K562 (cell line): ENCODE data around the gene HYOU1. TPM values are rescaled to one million over a fixed set of nuclear protein-coding genes. Genes with fewer than 3 reads are reported as not detected.

Source experiments
- ATAC-seq: fragments of 200-7000 bp; cut with Tn5 transposase; 3 replicates; pipeline ENCODE4 v1.9.1; 2020; ENCODE audit warnings: moderate library complexity
- BruUV-seq: library from RNA; stranded (reverse); fragments of 400-500 nt; replicated peaks from 2 replicates; lab custom pipeline; 2021; lab: Mats Ljungman, UMichigan
- CTCF ChIA-PET: fragments of 300-600 bp; formaldehyde crosslinking; extraction: SDS; loops from one replicate; lab custom pipeline; 2021; ENCODE audit warnings: low intra/inter-chr PET ratio; lab: Yijun Ruan, JAX
- POLR2A ChIA-PET: fragments of 300-600, 350-650 bp; sonication (Branson Sonifier 250); formaldehyde crosslinking; extraction: SDS; loops from one replicate; lab custom pipeline; 2021; ENCODE audit warnings: antibody characterized with exemption, inconsistent platforms; lab: Yijun Ruan, JAX
- DNase-seq, 4 experiments: peaks; one replicate each; pipeline versions ENCODE4 v3.0.0 to v3.0.0-alpha.2; 2011 to 2018; ENCODE audit warnings: low spot score in 3 of 4, mixed read lengths in 3 of 4; ENCODE audit errors: extremely low read depth in 1 of 4
- FAIRE-seq: peaks from 2 replicates; lab custom pipeline; 2011; peaks lifted over from hg19 to GRCh38; lab: Jason Lieb, UNC
- H2AFZ ChIP-seq: 2 replicates; pipeline ENCODE4 v1.6.0; 2011; ENCODE audit warnings: low read depth, low read length, control low read depth, inconsistent platforms
- H3K27ac ChIP-seq: fragments of 200-600 bp; 3 replicates; pipeline ENCODE4 v1.8.0; 2011; ENCODE audit warnings: low read depth, mild to moderate bottlenecking, control low read depth, inconsistent platforms, low read length, moderate library complexity, mixed read lengths; ENCODE audit errors: extremely low read depth
- H3K27me3 ChIP-seq, 2 experiments: fragments of 300-600 bp in 1 of 2; 2 replicates in 1 of 2; 3 replicates in 1 of 2; pipeline versions ENCODE4 v1.6.0 to v1.8.0; 2011; ENCODE audit warnings: inconsistent platforms in 2 of 2, low read length in 2 of 2, mild to moderate bottlenecking in 1 of 2, mixed read lengths in 1 of 2, moderate library complexity in 1 of 2; ENCODE audit not compliant: control insufficient read depth in 2 of 2, insufficient read depth in 2 of 2
- H3K36me3 ChIP-seq: fragments of 300-600 bp; 3 replicates; pipeline ENCODE4 v1.8.0; 2011; ENCODE audit warnings: mild to moderate bottlenecking, low read length, inconsistent platforms; ENCODE audit not compliant: control insufficient read depth, insufficient read depth
- H3K4me1 ChIP-seq, 2 experiments: fragments of 200-600 bp in 1 of 2; replicated peaks in 1 of 2; 2 replicates in 1 of 2; 3 replicates in 1 of 2; pipeline versions ENCODE4 v1.5.1 to v1.8.0; 2011; ENCODE audit warnings: inconsistent platforms in 2 of 2, low read length in 2 of 2, mild to moderate bottlenecking in 1 of 2, mixed read lengths in 1 of 2, moderate library complexity in 1 of 2; ENCODE audit not compliant: control insufficient read depth in 2 of 2, insufficient read depth in 2 of 2
- H3K4me2 ChIP-seq: 2 replicates; pipeline ENCODE4 v1.6.1; 2011; ENCODE audit warnings: low read length, control low read depth, inconsistent platforms, mixed read lengths; ENCODE audit not compliant: insufficient read depth
- H3K4me3 ChIP-seq: fragments of 200-600 bp; sonication (generic), shearing (Covaris generic); 2 replicates; pipeline ENCODE4 v1.5.1; 2016; ENCODE audit warnings: control low read depth, inconsistent platforms
- H3K79me2 ChIP-seq: fragments of 200-600 bp; 3 replicates; pipeline ENCODE4 v1.8.0; 2011; ENCODE audit warnings: low read length, inconsistent platforms; ENCODE audit not compliant: control insufficient read depth, insufficient read depth
- H3K9ac ChIP-seq, 2 experiments: 2 replicates each; pipeline versions ENCODE4 v1.6.0 to v1.6.1; 2011; ENCODE audit warnings: low read depth in 2 of 2, low read length in 2 of 2, control low read depth in 1 of 2, inconsistent platforms in 1 of 2, mild to moderate bottlenecking in 1 of 2, mixed read lengths in 1 of 2; ENCODE audit not compliant: insufficient read depth in 1 of 2
- H3K9me1 ChIP-seq: one replicate; pipeline ENCODE4 v1.6.0; 2011; ENCODE audit warnings: inconsistent platforms, mild to moderate bottlenecking, low read length, moderate library complexity; ENCODE audit not compliant: control insufficient read depth, insufficient read depth
- H3K9me3 ChIP-seq: replicated peaks from 2 replicates; pipeline ENCODE4 v1.5.1; 2011; ENCODE audit warnings: low read depth, low read length, inconsistent platforms; ENCODE audit not compliant: control insufficient read depth, insufficient read depth
- H4K20me1 ChIP-seq: replicated peaks from 2 replicates; pipeline ENCODE4 v1.6.1; 2011; ENCODE audit warnings: low read length, inconsistent platforms, mixed read lengths; ENCODE audit not compliant: control insufficient read depth, insufficient read depth
- ARID1B ChIP-seq: fragments of 450-650 bp; IDR thresholded peaks from 2 replicates; pipeline ENCODE4 v1.6.1; 2016; ENCODE audit warnings: antibody characterized with exemption, mild to moderate bottlenecking, inconsistent platforms
- ATF7 ChIP-seq: fragments of 450-650 bp; IDR thresholded peaks from 2 replicates; pipeline ENCODE4 v1.7.1; 2014; ENCODE audit warnings: mild to moderate bottlenecking, moderate library complexity
- BHLHE40 ChIP-seq: IDR thresholded peaks from 2 replicates; pipeline ENCODE4 v1.6.1; 2011; ENCODE audit warnings: low read length, improper control_type of control experiment
- CC2D1A ChIP-seq: fragments of 450-650 bp; IDR thresholded peaks from 2 replicates; pipeline ENCODE4 v1.6.1; 2017; ENCODE audit warnings: mild to moderate bottlenecking
- CCNT2 ChIP-seq: IDR thresholded peaks from 2 replicates; pipeline ENCODE4 v1.6.1; 2011; ENCODE audit warnings: borderline replicate concordance, low read depth, mild to moderate bottlenecking, moderate library complexity, mixed read lengths, low read length; ENCODE audit not compliant: insufficient read length; ENCODE audit errors: extremely low read depth
- CEBPB ChIP-seq: fragments of 450-650 bp; IDR thresholded peaks from 2 replicates; pipeline ENCODE4 v1.6.1; 2016; ENCODE audit warnings: missing genetic modification characterization, missing compliant biosample characterization
- CHD2 ChIP-seq: IDR thresholded peaks from 2 replicates; pipeline ENCODE4 v1.6.1; 2011; ENCODE audit warnings: low read depth, low read length
- MTA3 ChIP-seq: fragments of 450-650 bp; formaldehyde crosslinking; IDR thresholded peaks from 2 replicates; pipeline ENCODE4 v1.6.1; 2017; ENCODE audit warnings: mild to moderate bottlenecking, borderline replicate concordance
- NCOA1 ChIP-seq: fragments of 450-650 bp; IDR thresholded peaks from 2 replicates; pipeline ENCODE4 v1.6.1; 2016; ENCODE audit warnings: low read depth
- PHF20 ChIP-seq: fragments of 450-650 bp; IDR thresholded peaks from 2 replicates; pipeline ENCODE4 v1.6.1; 2018; ENCODE audit not compliant: partially characterized antibody
- PML ChIP-seq: IDR thresholded peaks from 2 replicates; pipeline ENCODE4 v1.6.1; 2012; ENCODE audit warnings: low read length, inconsistent platforms
- PTRF ChIP-seq: fragments of 450-650 bp; IDR thresholded peaks from 2 replicates; pipeline ENCODE4 v1.6.1; 2016; ENCODE audit warnings: mild to moderate bottlenecking, missing genetic modification characterization, missing compliant biosample characterization
- SOX6 ChIP-seq: fragments of 450-650 bp; IDR thresholded peaks from 2 replicates; pipeline ENCODE4 v1.6.1; 2014; ENCODE audit warnings: mild to moderate bottlenecking
- SRSF7 ChIP-seq: fragments of 200-400 bp; formaldehyde crosslinking; optimal IDR thresholded peaks from 2 replicates; pipeline ENCODE3; 2017; ENCODE audit warnings: mild to moderate bottlenecking, low read depth, low read length
- TBL1XR1 ChIP-seq, 2 experiments: IDR thresholded peaks; 2 replicates each; pipeline ENCODE4 v1.6.1; 2012; ENCODE audit warnings: improper control_type of control experiment in 2 of 2, low read length in 2 of 2, mild to moderate bottlenecking in 1 of 2
- ZNF274 ChIP-seq: IDR thresholded peaks from 2 replicates; pipeline ENCODE4 v1.6.1; 2011; ENCODE audit warnings: low read depth, mild to moderate bottlenecking, low read length, moderate library complexity, borderline replicate concordance
- ZNF584 ChIP-seq: fragments of 200-800 bp; sonication (Bioruptor generic); IDR thresholded peaks from 2 replicates; pipeline ENCODE4 v1.6.1; 2016; ENCODE audit warnings: low read depth, mild to moderate bottlenecking, missing genetic modification characterization, missing compliant biosample characterization
- WGBS: fragments of 100-300 bp; shearing (Covaris generic); methylation state at CpG from one replicate; pipeline ENCODE4 v1.1.6; 2016; ENCODE audit warnings: low coverage, mixed read lengths; ENCODE audit not compliant: insufficient coverage; ENCODE audit errors: missing lambda C conversion rate; 5-methylcytosine and 5-hydroxymethylcytosine counted together
- in situ Hi-C: fragments of 300-500 bp; cut with MboI; formaldehyde crosslinking; loops from 4 replicates; pipeline ENCODE4 v1.15.0; 2018; ENCODE audit warnings: inconsistent platforms, mixed read lengths
- intact Hi-C: fragments of 100-400 bp; cut with micrococcal nuclease; formaldehyde crosslinking; loops from 2 replicates; pipeline ENCODE4 v1.14.2; 2022
- polyA plus RNA-seq, 8 experiments: library from polyadenylated mRNA; depleted of rRNA in 4 of 8; stranded (reverse) in 5 of 8; unstranded in 3 of 8; fragments of >200 nt; fragmentation: Nextera tagmentation in 2 of 8; fragmentation: Illumina TruSeq in 1 of 8; extraction: Ambion mirVana in 2 of 8; extraction: Trizol in 1 of 8; gene quantifications; 2 replicates each; pipeline versions ENCODE4 v1.2.1 to v1.2.3, GENCODE V29; 2011 to 2014; ENCODE audit warnings: inconsistent platforms in 1 of 8, missing spikeins in 1 of 8
- total RNA-seq, 7 experiments: library from RNA; depleted of rRNA in 6 of 7; stranded (reverse); fragments of >200 nt in 6 of 7; fragmentation: Illumina TruSeq in 2 of 7; extraction: Trizol in 2 of 7; gene quantifications; 2 replicates each; pipeline versions ENCODE4 v1.2.1 to v1.2.3, GENCODE V29; 2011 to 2021; ENCODE audit warnings: low replicate concordance in 1 of 7
- TF ChIP-seq, protein P1 (sequence below): fragments of 450-650 bp; IDR thresholded peaks from 2 replicates; pipeline ENCODE4 v1.6.1; 2016
- TF ChIP-seq, protein P2 (sequence below): fragments of 250-450 bp; sonication (Bioruptor Pico); IDR thresholded peaks from 2 replicates; pipeline ENCODE4 v1.9.0; 2021; ENCODE audit warnings: mild to moderate bottlenecking
- TF ChIP-seq, protein P3 (sequence below): sonication (generic); formaldehyde crosslinking; IDR thresholded peaks from 2 replicates; pipeline ENCODE4 v1.8.0; 2022; ENCODE audit warnings: missing genetic modification reagents, mild to moderate bottlenecking, moderate library complexity, borderline replicate concordance
- TF ChIP-seq, protein P4 (sequence below): fragments of 450-650 bp; formaldehyde crosslinking; IDR thresholded peaks from 2 replicates; pipeline ENCODE4 v1.4.0; 2020; ENCODE audit warnings: mild to moderate bottlenecking, moderate library complexity

Gene HYOU1
- total and polyA plus RNA-seq, 9 of the 15 experiments (the other 6 are each of a cell fraction or from before 2014, with no cell fraction given), result 19.5 to 197 (median 128) TPM

DNA sequence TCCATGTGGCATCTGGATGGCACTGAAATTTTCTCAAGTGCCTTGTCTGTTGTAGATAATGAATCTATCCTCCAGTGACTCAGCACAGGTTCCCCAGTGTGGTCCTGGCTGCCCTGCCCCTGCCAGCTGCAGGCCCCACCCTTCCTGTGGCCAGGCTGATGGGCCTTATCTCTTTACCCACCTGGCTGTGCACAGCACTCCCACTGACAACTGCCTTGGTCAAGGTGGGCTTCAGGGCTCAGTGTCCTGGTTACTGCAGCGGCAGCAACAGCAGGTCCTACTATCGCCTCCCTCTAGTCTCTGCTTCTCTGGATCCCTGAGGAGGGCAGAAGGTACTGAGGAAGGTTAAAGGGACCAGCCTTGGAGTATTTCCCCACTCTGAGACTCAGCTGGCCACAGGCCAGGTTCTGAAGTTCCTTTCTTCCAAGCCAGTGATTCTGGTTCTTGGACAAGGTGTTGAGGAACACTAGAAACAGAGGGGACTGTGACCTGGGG lies 30.8 kb upstream of the HYOU1 start:
- ChIA-PET POLR2A (interaction anchor here (0.5 to 5.8 kb wide), 8 partner anchors 8 to 251 kb away, joined by 3 to 50 read pairs (median 6); partner anchors contain the start of genes C2CD2L, DPAGT1 and VPS11), CTCF (interaction anchor here (0.7 kb wide), 1 partner anchor 26 kb away, joined by 3 read pairs; no protein-coding TSS in a partner anchor)
- Histone ChIP-seq H3K36me3 (peaks cover 48% of the 10 kb centered on the region), H4K20me1 (peaks cover 9% of the 10 kb centered on the region), H3K9me3 (no peaks in the 10 kb centered on the region), H3K4me1 (peaks cover 37 to 66% of the 10 kb centered on the region in 2 experiments), H3K4me2 (peak overlapping the region; percentile 98), H3K4me3 (peak overlapping the region; percentile 94), H3K27ac (peak overlapping the region; percentile 95), H3K79me2 (peaks cover 77% of the 10 kb centered on the region), H3K9ac (peak overlapping the region; percentile 89 to 94), H3K27me3 (no peaks in the 10 kb centered on the region; a peak in 1 of 5 replicates), H3K9me1 (no peaks in the 10 kb centered on the region), H2AFZ (no peak overlapping the region)
- DNase-seq, result peak; percentile 87 to 96 (median 90)
- peak; percentile 89 for FAIRE-seq
- in situ Hi-C loops, result no loop called here
- intact Hi-C loops, result loop anchor here (5.0 kb wide), 1 partner anchor 70 kb away; the partner anchor contains the start of genes RPS25 and TRAPPC4
- ATAC-seq, result peak; percentile 34
- WGBS, result 0% methylated on average over 2 of the region's 2 CpGs
- no TSS peak for BruUV-seq
- TF ChIP-seq, protein P1, sequence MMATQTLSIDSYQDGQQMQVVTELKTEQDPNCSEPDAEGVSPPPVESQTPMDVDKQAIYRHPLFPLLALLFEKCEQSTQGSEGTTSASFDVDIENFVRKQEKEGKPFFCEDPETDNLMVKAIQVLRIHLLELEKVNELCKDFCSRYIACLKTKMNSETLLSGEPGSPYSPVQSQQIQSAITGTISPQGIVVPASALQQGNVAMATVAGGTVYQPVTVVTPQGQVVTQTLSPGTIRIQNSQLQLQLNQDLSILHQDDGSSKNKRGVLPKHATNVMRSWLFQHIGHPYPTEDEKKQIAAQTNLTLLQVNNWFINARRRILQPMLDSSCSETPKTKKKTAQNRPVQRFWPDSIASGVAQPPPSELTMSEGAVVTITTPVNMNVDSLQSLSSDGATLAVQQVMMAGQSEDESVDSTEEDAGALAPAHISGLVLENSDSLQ, result peak; percentile 50; the same call in 1 of the 2 replicates
- TF ChIP-seq PTRF (tag) (no peak), CCNT2 (peak; percentile 99), NCOA1 (peak; percentile 89; the same call in 1 of the 2 replicates), ATF7 (peak; percentile 76), CEBPB (tag) (peak; percentile 33; the same call in 1 of the 2 replicates), ZNF274 (peak; percentile 84), CHD2 (no peak), SRSF7 (no peak), PHF20 (no peak), MTA3 (peak; percentile 97), CC2D1A (peak; percentile 96), BHLHE40 (peak; percentile 72), SOX6 (peak; percentile 94), TBL1XR1 (IDR thresholded peaks at IDR 0.05; ENCODE audit: low read length in 2 of 2) (peak; percentile 91; a peak in 3 of 4 replicates), ZNF584 (CRISPR knock-in tag) (no peak; the same call in 1 of the 2 replicates), PML (peak; percentile 97), ARID1B (peak; percentile 99)
- TF ChIP-seq, protein P2, sequence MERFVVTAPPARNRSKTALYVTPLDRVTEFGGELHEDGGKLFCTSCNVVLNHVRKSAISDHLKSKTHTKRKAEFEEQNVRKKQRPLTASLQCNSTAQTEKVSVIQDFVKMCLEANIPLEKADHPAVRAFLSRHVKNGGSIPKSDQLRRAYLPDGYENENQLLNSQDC (CRISPR knock-in tag), result 0 out of 2 replicates have a peak, but pooled peaks have one; percentile 23
- TF ChIP-seq, protein P3, sequence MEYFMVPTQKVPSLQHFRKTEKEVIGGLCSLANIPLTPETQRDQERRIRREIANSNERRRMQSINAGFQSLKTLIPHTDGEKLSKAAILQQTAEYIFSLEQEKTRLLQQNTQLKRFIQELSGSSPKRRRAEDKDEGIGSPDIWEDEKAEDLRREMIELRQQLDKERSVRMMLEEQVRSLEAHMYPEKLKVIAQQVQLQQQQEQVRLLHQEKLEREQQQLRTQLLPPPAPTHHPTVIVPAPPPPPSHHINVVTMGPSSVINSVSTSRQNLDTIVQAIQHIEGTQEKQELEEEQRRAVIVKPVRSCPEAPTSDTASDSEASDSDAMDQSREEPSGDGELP (CRISPR knock-in tag), result peak; percentile 99
- TF ChIP-seq, protein P4, sequence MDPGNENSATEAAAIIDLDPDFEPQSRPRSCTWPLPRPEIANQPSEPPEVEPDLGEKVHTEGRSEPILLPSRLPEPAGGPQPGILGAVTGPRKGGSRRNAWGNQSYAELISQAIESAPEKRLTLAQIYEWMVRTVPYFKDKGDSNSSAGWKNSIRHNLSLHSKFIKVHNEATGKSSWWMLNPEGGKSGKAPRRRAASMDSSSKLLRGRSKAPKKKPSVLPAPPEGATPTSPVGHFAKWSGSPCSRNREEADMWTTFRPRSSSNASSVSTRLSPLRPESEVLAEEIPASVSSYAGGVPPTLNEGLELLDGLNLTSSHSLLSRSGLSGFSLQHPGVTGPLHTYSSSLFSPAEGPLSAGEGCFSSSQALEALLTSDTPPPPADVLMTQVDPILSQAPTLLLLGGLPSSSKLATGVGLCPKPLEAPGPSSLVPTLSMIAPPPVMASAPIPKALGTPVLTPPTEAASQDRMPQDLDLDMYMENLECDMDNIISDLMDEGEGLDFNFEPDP (CRISPR knock-in tag), result 0 out of 2 replicates have a peak, but pooled peaks have one; percentile 5
